ENCODE data around the gene ATG9B. TPM values are rescaled to one million over a fixed set of nuclear protein-coding genes. Genes with fewer than 3 reads are reported as not detected.

The ATG9B gene
- total and polyA plus RNA-seq, 9 of the 15 experiments (the other 6 are each of a cell fraction or from before 2014, with no cell fraction given), result 0.29 to 8.0 (median 2.1) TPM

GRCh38 chr7:150966002-150966401 is 58.3 kb downstream of the ATG9B start (continued):
- TF ChIP-seq ZMIZ1 (IDR thresholded peaks at IDR 0.05; ENCODE audit: low read depth in 2 of 2, low read length in 2 of 2) (peak in 1 of 2 experiments; percentile 38; a peak in 1 of 4 replicates), EHMT2 (IDR thresholded peaks at IDR 0.05) (0 out of 2 replicates have a peak, but pooled peaks have one; percentile 18), ZNF134 (CRISPR knock-in tag; conservative IDR thresholded peaks at IDR 0.05) (no peak), TRIM28 (IDR thresholded peaks at IDR 0.05) (no peak), ZBTB34 (CRISPR knock-in tag; IDR thresholded peaks at IDR 0.05) (no peak), MLX (CRISPR knock-in tag; conservative IDR thresholded peaks at IDR 0.05) (no peak), ZNF699 (CRISPR knock-in tag; IDR thresholded peaks at IDR 0.05; ENCODE audit: insufficient replicate concordance) (no peak), MXI1 (IDR thresholded peaks at IDR 0.05; ENCODE audit: low read depth, low read length) (no peak), TEAD4 (IDR thresholded peaks at IDR 0.05; ENCODE audit: low read length) (peak; percentile 34; the same call in 1 of the 2 replicates), TEAD4 (CRISPR knock-in tag; IDR thresholded peaks at IDR 0.05; ENCODE audit: borderline replicate concordance) (no peak), CC2D1A (IDR thresholded peaks at IDR 0.05) (0 out of 2 replicates have a peak, but pooled peaks have one; percentile 26), CBFA2T2 (conservative IDR thresholded peaks at IDR 0.05) (no peak), NCOA4 (IDR thresholded peaks at IDR 0.05; ENCODE audit: partially characterized antibody) (no peak), ZBTB1 (CRISPR knock-in tag; IDR thresholded peaks at IDR 0.05; ENCODE audit: borderline replicate concordance, low read depth) (0 out of 2 replicates have a peak, but pooled peaks have one; percentile 43)
